A549 (cell line): ENCODE measurements around the gene SMARCAL1.

Experiments
- CEBPB ChIP-seq, 2 experiments: fragments of >200 bp in 1 of 2; sonication (Bioruptor Twin) in 1 of 2; formaldehyde crosslinking in 1 of 2; IDR thresholded peaks; 2 replicates each; pipeline ENCODE4 v1.6.1; 2012 to 2016
- KDM1A ChIP-seq: fragments of 200-600 bp; sonication (generic); IDR thresholded peaks from 2 replicates; pipeline ENCODE4 v1.6.1; 2016; ENCODE audit warnings: low read depth, mild to moderate bottlenecking
- POLR2AphosphoS2 ChIP-seq: conservative IDR thresholded peaks from 2 replicates; pipeline ENCODE4 v1.6.1; 2012; ENCODE audit warnings: low read length, improper control_type of control experiment, inconsistent platforms
- TF ChIP-seq, protein P1 (sequence below): fragments of >200 bp; sonication (Bioruptor Twin); formaldehyde crosslinking; IDR thresholded peaks from 3 replicates; pipeline ENCODE4 v1.5.1; 2016

- no peak for TF ChIP-seq CEBPB (IDR thresholded peaks at IDR 0.05)
- TF ChIP-seq, protein P1, sequence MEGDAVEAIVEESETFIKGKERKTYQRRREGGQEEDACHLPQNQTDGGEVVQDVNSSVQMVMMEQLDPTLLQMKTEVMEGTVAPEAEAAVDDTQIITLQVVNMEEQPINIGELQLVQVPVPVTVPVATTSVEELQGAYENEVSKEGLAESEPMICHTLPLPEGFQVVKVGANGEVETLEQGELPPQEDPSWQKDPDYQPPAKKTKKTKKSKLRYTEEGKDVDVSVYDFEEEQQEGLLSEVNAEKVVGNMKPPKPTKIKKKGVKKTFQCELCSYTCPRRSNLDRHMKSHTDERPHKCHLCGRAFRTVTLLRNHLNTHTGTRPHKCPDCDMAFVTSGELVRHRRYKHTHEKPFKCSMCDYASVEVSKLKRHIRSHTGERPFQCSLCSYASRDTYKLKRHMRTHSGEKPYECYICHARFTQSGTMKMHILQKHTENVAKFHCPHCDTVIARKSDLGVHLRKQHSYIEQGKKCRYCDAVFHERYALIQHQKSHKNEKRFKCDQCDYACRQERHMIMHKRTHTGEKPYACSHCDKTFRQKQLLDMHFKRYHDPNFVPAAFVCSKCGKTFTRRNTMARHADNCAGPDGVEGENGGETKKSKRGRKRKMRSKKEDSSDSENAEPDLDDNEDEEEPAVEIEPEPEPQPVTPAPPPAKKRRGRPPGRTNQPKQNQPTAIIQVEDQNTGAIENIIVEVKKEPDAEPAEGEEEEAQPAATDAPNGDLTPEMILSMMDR: no peak
- TF ChIP-seq POLR2AphosphoS2: no peak
- TF ChIP-seq KDM1A: no peak
Measured at GRCh38 chr2:216392018-216392562, 20.2 kb upstream of the SMARCAL1 start.
